CD14-positive monocyte (primary cell): Measurements from ENCODE around the gene ATF6B. TPM values are rescaled to one million over a fixed set of nuclear protein-coding genes. Genes with fewer than 3 reads are reported as not detected.

Experiments used
- DNase-seq, 3 donors: peaks; one replicate each; pipeline ENCODE4 v3.0.0-alpha.2; 2011 to 2022
- H2AFZ ChIP-seq: 2 replicates; pipeline ENCODE4 v1.6.0; 2012; ENCODE audit warnings: mild to moderate bottlenecking, low read depth, low read length, inconsistent platforms; ENCODE audit not compliant: insufficient read depth, poor library complexity, severe bottlenecking
- H3K27ac ChIP-seq, 2 donors: 1 replicate in 1 of 2; 2 replicates in 1 of 2; pipeline ENCODE4 v1.5.1; 2012 to 2013; ENCODE audit warnings: low read length in 2 of 2, control low read depth in 1 of 2, inconsistent platforms in 1 of 2, low read depth in 1 of 2, mild to moderate bottlenecking in 1 of 2
- H3K27me3 ChIP-seq, 2 donors: one replicate each; pipeline versions ENCODE4 v1.6.0 to v1.6.1; 2011 to 2013; ENCODE audit warnings: low read length in 2 of 2; ENCODE audit not compliant: control insufficient read depth in 2 of 2, insufficient read depth in 2 of 2
- H3K36me3 ChIP-seq, 2 donors: replicated peaks in 1 of 2; 1 replicate in 1 of 2; 2 replicates in 1 of 2; pipeline versions ENCODE4 v1.5.1 to v1.6.1; 2012 to 2013; ENCODE audit warnings: low read length in 2 of 2, control low read depth in 1 of 2, inconsistent platforms in 1 of 2, mild to moderate bottlenecking in 1 of 2; ENCODE audit not compliant: insufficient read depth in 2 of 2, control insufficient read depth in 1 of 2
- H3K4me1 ChIP-seq, 2 donors: 1 replicate in 1 of 2; 2 replicates in 1 of 2; pipeline versions ENCODE4 v1.5.1 to v1.6.1; 2012 to 2013; ENCODE audit warnings: low read length in 2 of 2, control low read depth in 1 of 2, inconsistent platforms in 1 of 2, mild to moderate bottlenecking in 1 of 2, moderate library complexity in 1 of 2; ENCODE audit not compliant: insufficient read depth in 2 of 2, control insufficient read depth in 1 of 2
- H3K4me2 ChIP-seq: replicated peaks from 2 replicates; pipeline ENCODE3; 2012; ENCODE audit warnings: low read length, moderate library complexity, mild to moderate bottlenecking; ENCODE audit not compliant: poor library complexity, severe bottlenecking; ENCODE audit errors: extremely low read depth
- H3K4me3 ChIP-seq, 3 experiments: fragments of 200-600 bp in 1 of 3; sonication (generic) in 1 of 3; replicated peaks in 1 of 3; 1 replicate in 2 of 3; 2 replicates in 1 of 3; pipeline ENCODE4 v1.5.1; 2011 to 2013; ENCODE audit warnings: low read length in 3 of 3, mild to moderate bottlenecking in 3 of 3, control low read depth in 2 of 3, low read depth in 2 of 3, inconsistent platforms in 1 of 3, moderate library complexity in 1 of 3
- H3K79me2 ChIP-seq: 2 replicates; pipeline ENCODE4 v1.6.0; 2012; ENCODE audit warnings: mild to moderate bottlenecking, control low read depth, inconsistent platforms, low read length, moderate library complexity; ENCODE audit not compliant: insufficient read depth
- H3K9ac ChIP-seq: 2 replicates; pipeline ENCODE4 v1.6.0; 2017; ENCODE audit warnings: low read length, mild to moderate bottlenecking; ENCODE audit not compliant: insufficient read depth, poor library complexity, severe bottlenecking
- H3K9me3 ChIP-seq, 2 donors: replicated peaks in 1 of 2; 1 replicate in 1 of 2; 2 replicates in 1 of 2; pipeline versions ENCODE4 v1.5.1 to v1.6.1; 2012 to 2013; ENCODE audit warnings: low read length in 2 of 2, control low read depth in 1 of 2; ENCODE audit not compliant: control insufficient read depth in 1 of 2, insufficient read depth in 1 of 2
- H4K20me1 ChIP-seq: 2 replicates; pipeline ENCODE4 v1.6.0; 2012; ENCODE audit warnings: mild to moderate bottlenecking, low read length, control low read depth, moderate library complexity; ENCODE audit not compliant: insufficient read depth
- H3K27ac Mint-ChIP-seq, 7 donors: one replicate each; pipeline ENCODE4 v1.8.0; 2020; ENCODE audit warnings: mild to moderate bottlenecking in 7 of 7, mixed read lengths in 7 of 7, moderate library complexity in 6 of 7, inconsistent platforms in 2 of 7
- H3K27me3 Mint-ChIP-seq, 3 donors: one replicate each; pipeline ENCODE4 v1.8.0; 2021 to 2022; ENCODE audit warnings: low read depth in 3 of 3, mild to moderate bottlenecking in 3 of 3, mixed read lengths in 3 of 3, moderate library complexity in 3 of 3, inconsistent platforms in 1 of 3
- H3K36me3 Mint-ChIP-seq, 2 donors: one replicate each; pipeline ENCODE4 v1.8.0; 2020; ENCODE audit warnings: mixed read lengths in 2 of 2, inconsistent platforms in 1 of 2, mild to moderate bottlenecking in 1 of 2
- H3K4me1 Mint-ChIP-seq: one replicate; pipeline ENCODE4 v1.8.0; 2020; ENCODE audit warnings: mild to moderate bottlenecking, mixed read lengths
- H3K4me3 Mint-ChIP-seq, 2 donors: one replicate each; pipeline ENCODE4 v1.8.0; 2020; ENCODE audit warnings: mild to moderate bottlenecking in 2 of 2, mixed read lengths in 2 of 2, moderate library complexity in 1 of 2
- H3K9me3 Mint-ChIP-seq, 7 donors: one replicate each; pipeline ENCODE4 v1.8.0; 2020 to 2022; ENCODE audit warnings: mixed read lengths in 7 of 7, mild to moderate bottlenecking in 6 of 7, moderate library complexity in 6 of 7, inconsistent platforms in 2 of 7
- CTCF ChIP-seq: fragments of 200-600 bp; IDR thresholded peaks from one replicate; pipeline ENCODE4 v1.8.0; 2022; ENCODE audit warnings: antibody characterized with exemption, mild to moderate bottlenecking
- WGBS: methylation state at CpG from one replicate; pipeline ENCODE4 v1.1.5; 2013; ENCODE audit warnings: missing lambda C conversion rate; ENCODE audit not compliant: insufficient coverage; 5-methylcytosine and 5-hydroxymethylcytosine counted together
- intact Hi-C, 2 donors: fragments of 100-400 bp; cut with micrococcal nuclease; formaldehyde crosslinking; loops; one replicate each; pipeline versions ENCODE4 v1.15.0 to v1.15.1; 2023
- polyA plus RNA-seq, 3 donors: library from polyadenylated mRNA; depleted of rRNA in 1 of 3; unstranded in 2 of 3; stranded (reverse) in 1 of 3; fragments of 300-500 nt in 2 of 3; fragments of >200 nt in 1 of 3; fragmentation: Illumina TruSeq in 2 of 3; gene quantifications; 1 replicate in 2 of 3; 2 replicates in 1 of 3; pipeline ENCODE4 v1.2.3, GENCODE V29; 2012 to 2021

The ATF6B gene
- polyA plus RNA-seq, 3 donors = 15.7 to 147 (median 17.8) TPM

GRCh38 chr6:32137454-32137853, 9.4 kb upstream of the ATF6B start:
- no peak overlapping the region for H3K9ac ChIP-seq
- no peaks in the 10 kb centered on the region for H4K20me1 ChIP-seq
- Mint-ChIP-seq H3K27ac (no peak overlapping the region), H3K4me1 (peaks cover 5% of the 10 kb centered on the region), H3K36me3 (no peaks in the 10 kb centered on the region), H3K27me3 (peaks cover 13 to 18% (median 16%) of the 10 kb centered on the region in 3 donors), H3K9me3 (no peaks in the 10 kb centered on the region), H3K4me3 (no peak overlapping the region)
- no peak for DNase-seq
- H3K9me3 ChIP-seq = no peaks in the 10 kb centered on the region
- no peaks in the 10 kb centered on the region for H3K79me2 ChIP-seq
- H2AFZ ChIP-seq = no peak overlapping the region
- TF ChIP-seq CTCF = no peak
- H3K4me3 ChIP-seq = no peak overlapping the region
- H3K27me3 ChIP-seq = peaks cover 0 to 3% of the 10 kb centered on the region in 2 donors
- no peak overlapping the region for H3K27ac ChIP-seq
- no peaks in the 10 kb centered on the region for H3K36me3 ChIP-seq
- no peaks in the 10 kb centered on the region for H3K4me1 ChIP-seq
- intact Hi-C loops = no loop called here
- H3K4me2 ChIP-seq = no peak overlapping the region

- Mint-ChIP-seq H3K4me1 (peaks cover 13% of the 10 kb centered on the region), H3K36me3 (no peaks in the 10 kb centered on the region), H3K4me3 (no peak overlapping the region), H3K27me3 (peaks cover 13 to 18% (median 16%) of the 10 kb centered on the region in 3 donors), H3K27ac (no peak overlapping the region), H3K9me3 (no peaks in the 10 kb centered on the region)
- TF ChIP-seq CTCF = no peak
- WGBS = no CpG with 5 or more reads among the region's 4 CpGs
- intact Hi-C loops = loop anchor here in 1 of 2 donors (5.0 kb wide), 1 partner anchor 59 kb away; the partner anchor contains the start of genes GPSM3 and PBX2
- no peaks in the 10 kb centered on the region for H3K9me3 ChIP-seq
- DNase-seq = no peak
- H2AFZ ChIP-seq = peak overlapping the region; percentile 32
- H3K4me2 ChIP-seq = no peak overlapping the region
- H3K79me2 ChIP-seq = peaks cover 8% of the 10 kb centered on the region
- peaks cover 0 to 3% of the 10 kb centered on the region in 2 donors for H3K27me3 ChIP-seq
- H3K27ac ChIP-seq = no peak overlapping the region
- no peaks in the 10 kb centered on the region for H3K36me3 ChIP-seq
- H3K4me1 ChIP-seq = peaks cover 15 to 18% of the 10 kb centered on the region in 2 donors
- no peaks in the 10 kb centered on the region for H4K20me1 ChIP-seq
- H3K4me3 ChIP-seq = no peak overlapping the region
- no peak overlapping the region for H3K9ac ChIP-seq
Measured at GRCh38 chr6:32133786-32134185, 5.7 kb upstream of the ATF6B start.
